ENCODE measurements around the gene TMEM221.

The TMEM221 gene

GRCh38 chr19:17404015-17404414 is 44.5 kb downstream of the TMEM221 start:
- no peak for DNase-seq

- no peak for DNase-seq
These were observed 45.2 kb downstream of the TMEM221 start for GRCh38 chr19:17402982-17403855.

- no peak for DNase-seq
These were observed 46.8 kb downstream of the TMEM221 start for GRCh38 chr19:17401628-17402027.

GRCh38 chr19:17398902-17399527 is 49.5 kb downstream of the TMEM221 start:
- DNase-seq, result no peak

GRCh38 chr19:17394891-17395415 is 53.5 kb downstream of the TMEM221 start:
- DNase-seq, result no peak

- DNase-seq, result no peak
These were observed 54.6 kb downstream of the TMEM221 start, which contains the start of gene CCDC194 for GRCh38 chr19:17393914-17394313. Gene CCDC194, minus strand, starts transcription at chr19:17394196. Its CDS starts 38 bp downstream, at chr19:17394158.

- no peak for DNase-seq
These were observed 55.5 kb downstream of the TMEM221 start for GRCh38 chr19:17393002-17393401.

GRCh38 chr19:17391371-17392151 is 56.9 kb downstream of the TMEM221 start:
- DNase-seq, result no peak

- no peak for DNase-seq
These were observed 57.6 kb downstream of the TMEM221 start for GRCh38 chr19:17390665-17391370.

- DNase-seq, result no peak
These were observed 58.4 kb downstream of the TMEM221 start for GRCh38 chr19:17389957-17390664.

- DNase-seq, result no peak
These were observed 59.2 kb downstream of the TMEM221 start for GRCh38 chr19:17389288-17389687.

GRCh38 chr19:17385878-17386611 is 62.4 kb downstream of the TMEM221 start:
- no peak for DNase-seq

Measured in SIG-M5 (cell line).